HepG2 (cell line): ENCODE measurements around the gene GYPB.
"Not testable (repeated sequence)": the region's sequence is repeated elsewhere in the genome, so short reads cannot be mapped to it uniquely, and the experiment has no call there.

Experiments
- CTCF ChIP-seq: sonication (generic); formaldehyde crosslinking; IDR thresholded peaks from 2 replicates; pipeline ENCODE4 v1.5.0; 2020; ENCODE audit warnings: mild to moderate bottlenecking, missing genetic modification reagents, moderate library complexity
- EZH2 ChIP-seq: conservative IDR thresholded peaks from 2 replicates; pipeline ENCODE4 v1.6.1; 2012; ENCODE audit warnings: mild to moderate bottlenecking, low read depth, low read length, moderate library complexity
- FOXO4 ChIP-seq: sonication (generic); formaldehyde crosslinking; conservative IDR thresholded peaks from 2 replicates; pipeline ENCODE4 v1.8.1; 2023; ENCODE audit warnings: missing genetic modification reagents
- HIVEP1 ChIP-seq: sonication (generic); formaldehyde crosslinking; IDR thresholded peaks from 2 replicates; pipeline ENCODE4 v1.4.0; 2020; ENCODE audit warnings: mild to moderate bottlenecking, missing genetic modification reagents
- JARID2 ChIP-seq: sonication (generic); formaldehyde crosslinking; IDR thresholded peaks from 2 replicates; pipeline ENCODE4 v1.8.1; 2023; ENCODE audit warnings: missing genetic modification reagents, inconsistent platforms; ENCODE audit not compliant: insufficient replicate concordance
- MYC ChIP-seq: sonication (generic); formaldehyde crosslinking; IDR thresholded peaks from 2 replicates; pipeline ENCODE4 v1.9.0; 2021; ENCODE audit warnings: missing genetic modification reagents, borderline replicate concordance
- NCOR1 ChIP-seq: fragments of 200-600 bp; sonication (generic); IDR thresholded peaks from 2 replicates; pipeline ENCODE4 v1.7.0; 2017; ENCODE audit warnings: antibody characterized with exemption, low read length, borderline replicate concordance
- RNF2 ChIP-seq: fragments of 450-650 bp; conservative IDR thresholded peaks from 2 replicates; pipeline ENCODE4 v1.6.1; 2016; ENCODE audit warnings: low read depth
- SP1 ChIP-seq, 2 experiments: fragments of 450-650 bp in 1 of 2; sonication (generic) in 1 of 2; formaldehyde crosslinking in 1 of 2; IDR thresholded peaks; 2 replicates each; pipeline versions ENCODE4 v1.4.0 to v1.6.1; 2016 to 2020; ENCODE audit warnings: missing genetic modification reagents in 1 of 2
- STAG1 ChIP-seq: sonication (generic); formaldehyde crosslinking; IDR thresholded peaks from 2 replicates; pipeline ENCODE4 v1.4.0; 2020; ENCODE audit warnings: missing genetic modification reagents
- ZNF652 ChIP-seq: IDR thresholded peaks from 2 replicates; pipeline ENCODE4 v1.6.1; 2016; ENCODE audit warnings: low read depth, borderline replicate concordance
- ZNF720 ChIP-seq: sonication (generic); formaldehyde crosslinking; IDR thresholded peaks from 2 replicates; pipeline ENCODE4 v1.4.0; 2020; ENCODE audit warnings: missing genetic modification reagents
- TF ChIP-seq, protein P1 (sequence below): sonication (generic); formaldehyde crosslinking; IDR thresholded peaks from 2 replicates; pipeline ENCODE4 v1.8.1; 2023; ENCODE audit warnings: missing genetic modification reagents, mild to moderate bottlenecking, borderline replicate concordance

- TF ChIP-seq CTCF (CRISPR knock-in tag); NCOR1; RNF2; HIVEP1; ZNF652 (CRISPR knock-in tag); MYC (CRISPR knock-in tag); JARID2; STAG1 (CRISPR knock-in tag); EZH2; FOXO4 (CRISPR knock-in tag); SP1 (IDR thresholded peaks at IDR 0.05); SP1 (CRISPR knock-in tag; IDR thresholded peaks at IDR 0.05); ZNF720: not testable (repeated sequence)
- TF ChIP-seq, protein P1, sequence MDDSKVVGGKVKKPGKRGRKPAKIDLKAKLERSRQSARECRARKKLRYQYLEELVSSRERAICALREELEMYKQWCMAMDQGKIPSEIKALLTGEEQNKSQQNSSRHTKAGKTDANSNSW (CRISPR knock-in tag) = not testable (repeated sequence)
Observed at GRCh38 chr4:143975527-143975926, 43.7 kb downstream of the GYPB start.
